Measurements from ENCODE around the gene CDC42BPG.

GRCh38 chr11:64845129-64845775, 799 bp upstream of the CDC42BPG start:
- TF ChIP-seq ZNF830 (CRISPR knock-in tag; IDR thresholded peaks at IDR 0.05) (no peak), PCBP1 (IDR thresholded peaks at IDR 0.05; ENCODE audit: low read depth, low read length, poor library complexity, severe bottlenecking) (no peak), CTCF (IDR thresholded peaks at IDR 0.05 in 2 of 3, conservative IDR thresholded peaks at IDR 0.05 in 1 of 3; ENCODE audit: insufficient read depth in 2 of 3, low read depth in 1 of 3, low read length in 3 of 3) (no peak), PREB (CRISPR knock-in tag; IDR thresholded peaks at IDR 0.05) (no peak), ZNF175 (CRISPR knock-in tag; IDR thresholded peaks at IDR 0.05; ENCODE audit: low read depth) (no peak), MAZ (CRISPR knock-in tag; conservative IDR thresholded peaks at IDR 0.05 in 1 of 2, IDR thresholded peaks at IDR 0.05 in 1 of 2) (no peak; a peak in 1 of 4 replicates), NCOA1 (IDR thresholded peaks at IDR 0.05; ENCODE audit: low read depth) (no peak; the same call in 1 of the 2 replicates), NR2C2 (CRISPR knock-in tag; IDR thresholded peaks at IDR 0.05) (no peak), NR2C2 (tag; IDR thresholded peaks at IDR 0.05) (no peak; the same call in 1 of the 2 replicates), SMC3 (conservative IDR thresholded peaks at IDR 0.05; ENCODE audit: insufficient read depth, low read depth, low read length) (no peak), ZNF324 (CRISPR knock-in tag; IDR thresholded peaks at IDR 0.05) (no peak), USF1 (CRISPR knock-in tag; IDR thresholded peaks at IDR 0.05) (no peak), RNF2 (IDR thresholded peaks at IDR 0.05) (no peak; the same call in 1 of the 2 replicates)

Data from K562 (cell line).